Neural progenitor cell (in vitro differentiated cells): ENCODE results near the gene EFNA2. TPM values are rescaled to one million over a fixed set of nuclear protein-coding genes. Genes with fewer than 3 reads are reported as not detected.

ENCODE experiments used
- DNase-seq: peaks from one replicate; pipeline ENCODE4 v3.0.0-alpha.2; 2016; ENCODE audit warnings: low spot score
- H2AFZ ChIP-seq: fragments of 200-600 bp; sonication (generic); replicated peaks from 2 replicates; pipeline ENCODE4 v1.6.1; 2016; ENCODE audit warnings: antibody characterized with exemption
- H3F3A ChIP-seq: fragments of 200-600 bp; sonication (generic); 2 replicates; pipeline ENCODE4 v1.6.1; 2016; ENCODE audit warnings: antibody characterized with exemption, low read depth
- H3K27ac ChIP-seq: fragments of 200-600 bp; sonication (generic); 2 replicates; pipeline ENCODE4 v1.5.1; 2016; ENCODE audit warnings: mild to moderate bottlenecking
- H3K27me3 ChIP-seq: fragments of 200-600 bp; sonication (generic); 2 replicates; pipeline ENCODE4 v1.6.1; 2016; ENCODE audit warnings: mild to moderate bottlenecking, moderate library complexity
- H3K36me3 ChIP-seq: fragments of 200-600 bp; sonication (generic); 2 replicates; pipeline ENCODE4 v1.5.1; 2016
- H3K4me1 ChIP-seq: fragments of 200-600 bp; sonication (generic); 2 replicates; pipeline ENCODE4 v1.6.1; 2016; ENCODE audit warnings: mixed run types
- H3K4me2 ChIP-seq: fragments of 200-600 bp; sonication (generic); 2 replicates; pipeline ENCODE4 v1.6.1; 2016
- H3K4me3 ChIP-seq: fragments of 200-600 bp; sonication (generic); 2 replicates; pipeline ENCODE4 v1.5.1; 2016
- H3K79me2 ChIP-seq: fragments of 200-600 bp; sonication (generic); 2 replicates; pipeline ENCODE4 v1.6.1; 2016; ENCODE audit warnings: low read depth
- H3K9ac ChIP-seq: fragments of 200-600 bp; sonication (generic); 2 replicates; pipeline ENCODE4 v1.6.1; 2016
- H3K9me3 ChIP-seq: fragments of 200-600 bp; sonication (generic); 2 replicates; pipeline ENCODE4 v1.5.1; 2016; ENCODE audit warnings: low read depth
- H4K20me1 ChIP-seq: fragments of 200-600 bp; sonication (generic); 2 replicates; pipeline ENCODE4 v1.6.1; 2016; ENCODE audit warnings: low read depth
- H3K27ac Mint-ChIP-seq: 3 replicates; pipeline ENCODE4 v1.8.0; 2021; ENCODE audit warnings: mixed read lengths
- H3K27me3 Mint-ChIP-seq: 2 replicates; pipeline ENCODE4 v1.8.0; 2022; ENCODE audit warnings: low read depth, mild to moderate bottlenecking, inconsistent platforms, moderate library complexity, mixed read lengths; ENCODE audit not compliant: insufficient read depth
- H3K36me3 Mint-ChIP-seq: 3 replicates; pipeline ENCODE4 v1.8.0; 2021; ENCODE audit warnings: mixed read lengths
- H3K4me1 Mint-ChIP-seq: 3 replicates; pipeline ENCODE4 v1.8.0; 2021; ENCODE audit warnings: mixed read lengths
- H3K4me3 Mint-ChIP-seq: 3 replicates; pipeline ENCODE4 v1.8.0; 2021; ENCODE audit warnings: mild to moderate bottlenecking, moderate library complexity, mixed read lengths
- H3K9me3 Mint-ChIP-seq: 3 replicates; pipeline ENCODE4 v1.8.0; 2020; ENCODE audit warnings: mixed read lengths
- EZH2 ChIP-seq: fragments of 200-600 bp; sonication (generic); IDR thresholded peaks from 2 replicates; pipeline ENCODE4 v1.6.1; 2017; ENCODE audit warnings: antibody characterized with exemption, mild to moderate bottlenecking, moderate library complexity
- EZH2phosphoT487 ChIP-seq: fragments of 200-600 bp; sonication (generic); IDR thresholded peaks from 2 replicates; pipeline ENCODE4 v1.6.1; 2017; ENCODE audit warnings: antibody characterized with exemption
- total RNA-seq: library from RNA; depleted of rRNA; stranded (reverse); fragments of >200 nt; gene quantifications from 2 replicates; pipeline ENCODE4 v1.2.3, GENCODE V29; 2015; ENCODE audit warnings: low replicate concordance
- TF ChIP-seq, protein P1 (sequence below): fragments of 200-600 bp; sonication (generic); IDR thresholded peaks from 2 replicates; pipeline ENCODE4 v1.5.1; 2017; ENCODE audit warnings: antibody characterized with exemption, mild to moderate bottlenecking

Gene EFNA2
- total RNA-seq, 1 donor from 2014 or later, result 13.2 TPM

DNA sequence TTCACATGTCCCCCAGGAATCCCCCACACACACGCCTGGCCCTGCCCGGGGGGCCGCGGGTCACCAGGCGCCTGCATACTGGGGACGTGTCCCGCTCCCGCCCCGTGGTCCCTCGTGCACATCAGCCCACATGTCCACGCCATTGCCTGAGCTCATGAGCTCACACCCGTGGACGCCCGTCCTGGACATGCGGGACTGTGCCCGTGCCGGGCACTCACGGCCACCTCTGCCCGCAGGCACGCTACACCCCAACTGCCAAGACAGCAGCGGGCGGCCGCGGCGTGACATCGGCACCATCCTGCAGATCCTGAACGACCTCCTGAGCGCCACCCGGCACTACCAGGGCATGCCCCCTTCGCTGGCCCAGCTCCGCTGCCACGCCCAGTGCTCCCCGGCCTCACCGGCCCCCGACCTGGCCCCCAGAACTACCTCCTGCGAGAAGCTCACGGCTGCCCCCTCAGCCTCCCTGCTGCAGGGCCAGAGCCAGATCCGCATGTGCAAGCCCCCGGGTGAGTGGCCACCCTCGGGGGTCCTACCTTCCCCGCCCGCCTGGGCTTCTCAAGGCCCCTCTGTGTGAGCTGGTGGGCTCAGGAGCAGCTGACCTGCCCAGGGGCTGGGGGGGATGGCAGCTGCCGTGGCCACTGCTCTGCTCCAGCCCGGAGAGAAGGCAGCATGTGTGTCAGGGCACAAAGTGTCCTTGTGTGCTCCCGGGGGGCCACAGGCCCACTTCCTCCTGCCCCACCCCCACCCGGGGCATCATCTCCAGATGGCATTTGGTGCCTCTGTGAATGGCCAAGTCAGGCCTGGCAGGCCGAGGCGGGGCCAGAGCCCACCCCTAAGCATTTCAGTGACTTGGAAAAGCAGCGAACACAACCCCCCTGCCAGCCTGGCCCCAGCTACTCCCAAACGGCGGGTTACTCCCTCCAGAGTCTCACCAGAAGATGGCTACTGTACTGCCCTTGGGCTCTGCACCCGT lies 30.2 kb upstream of the EFNA2 start:
- peaks cover 11% of the 10 kb centered on the region for H3K36me3 Mint-ChIP-seq
- Histone ChIP-seq H3K4me1 (peaks cover 38% of the 10 kb centered on the region), H3K9me3 (no peaks in the 10 kb centered on the region), H3K4me3 (no peak overlapping the region), H3F3A (peaks cover 83% of the 10 kb centered on the region), H3K79me2 (peaks cover 74% of the 10 kb centered on the region), H4K20me1 (peaks cover 97% of the 10 kb centered on the region), H3K4me2 (no peak overlapping the region), H3K27ac (peak overlapping the region; percentile 46), H3K36me3 (no peaks in the 10 kb centered on the region), H2AFZ (no peak overlapping the region), H3K9ac (no peak overlapping the region), H3K27me3 (no peaks in the 10 kb centered on the region)
- DNase-seq, result no peak
- H3K27me3 Mint-ChIP-seq, result peaks cover 12% of the 10 kb centered on the region
- TF ChIP-seq, protein P1, sequence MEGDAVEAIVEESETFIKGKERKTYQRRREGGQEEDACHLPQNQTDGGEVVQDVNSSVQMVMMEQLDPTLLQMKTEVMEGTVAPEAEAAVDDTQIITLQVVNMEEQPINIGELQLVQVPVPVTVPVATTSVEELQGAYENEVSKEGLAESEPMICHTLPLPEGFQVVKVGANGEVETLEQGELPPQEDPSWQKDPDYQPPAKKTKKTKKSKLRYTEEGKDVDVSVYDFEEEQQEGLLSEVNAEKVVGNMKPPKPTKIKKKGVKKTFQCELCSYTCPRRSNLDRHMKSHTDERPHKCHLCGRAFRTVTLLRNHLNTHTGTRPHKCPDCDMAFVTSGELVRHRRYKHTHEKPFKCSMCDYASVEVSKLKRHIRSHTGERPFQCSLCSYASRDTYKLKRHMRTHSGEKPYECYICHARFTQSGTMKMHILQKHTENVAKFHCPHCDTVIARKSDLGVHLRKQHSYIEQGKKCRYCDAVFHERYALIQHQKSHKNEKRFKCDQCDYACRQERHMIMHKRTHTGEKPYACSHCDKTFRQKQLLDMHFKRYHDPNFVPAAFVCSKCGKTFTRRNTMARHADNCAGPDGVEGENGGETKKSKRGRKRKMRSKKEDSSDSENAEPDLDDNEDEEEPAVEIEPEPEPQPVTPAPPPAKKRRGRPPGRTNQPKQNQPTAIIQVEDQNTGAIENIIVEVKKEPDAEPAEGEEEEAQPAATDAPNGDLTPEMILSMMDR, result no peak
- no peak for TF ChIP-seq EZH2
- no peak for TF ChIP-seq EZH2phosphoT487
- H3K27ac Mint-ChIP-seq, result no peak overlapping the region
- no peaks in the 10 kb centered on the region for H3K9me3 Mint-ChIP-seq
- H3K4me3 Mint-ChIP-seq, result no peak overlapping the region
- peaks cover 32% of the 10 kb centered on the region for H3K4me1 Mint-ChIP-seq

DNA sequence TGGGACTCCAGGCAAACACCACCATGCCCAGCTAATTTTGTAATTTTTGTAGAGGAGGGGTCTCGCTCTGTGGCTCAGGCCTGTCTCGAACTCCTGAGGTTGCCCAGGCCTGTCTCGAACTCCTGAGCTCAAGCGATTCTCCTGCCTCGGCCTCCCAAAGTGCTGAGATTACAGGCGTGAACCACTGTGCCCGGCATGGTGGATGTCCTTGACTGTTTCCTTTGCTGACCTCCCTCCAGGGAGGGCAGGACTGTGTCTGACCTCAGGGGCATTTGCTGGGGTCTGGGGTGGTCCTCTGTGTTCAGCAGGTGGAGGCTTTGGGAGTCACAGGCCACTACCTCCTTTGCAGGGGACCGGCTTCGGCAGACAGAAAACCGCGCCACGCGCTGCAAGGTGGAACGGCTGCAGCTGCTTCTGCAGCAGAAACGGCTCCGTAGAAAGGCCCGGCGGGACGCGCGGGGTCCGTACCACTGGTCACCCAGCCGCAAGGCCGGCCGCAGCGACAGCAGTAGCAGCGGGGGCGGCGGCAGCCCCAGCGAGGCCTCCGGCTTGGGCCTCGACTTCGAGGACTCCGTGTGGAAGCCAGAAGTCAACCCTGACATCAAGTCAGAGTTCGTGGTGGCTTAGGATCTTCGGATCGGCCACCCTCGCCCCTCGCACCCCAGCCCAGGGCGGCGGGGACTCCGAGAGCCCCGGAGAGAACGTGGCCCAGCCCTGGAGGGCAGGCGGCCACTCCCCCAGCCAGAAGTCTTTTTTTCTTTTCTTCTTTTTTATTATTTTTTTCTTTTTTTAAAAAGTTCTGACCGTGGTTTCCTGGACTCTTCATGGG lies 28.8 kb upstream of the EFNA2 start:
- Histone ChIP-seq H3K9ac (no peak overlapping the region), H3K4me3 (no peak overlapping the region), H2AFZ (no peak overlapping the region), H3F3A (peaks cover 85% of the 10 kb centered on the region), H4K20me1 (peaks cover 87% of the 10 kb centered on the region), H3K4me1 (peaks cover 43% of the 10 kb centered on the region), H3K4me2 (no peak overlapping the region), H3K79me2 (peaks cover 63% of the 10 kb centered on the region), H3K36me3 (no peaks in the 10 kb centered on the region), H3K27me3 (no peaks in the 10 kb centered on the region), H3K27ac (peak overlapping the region; percentile 72), H3K9me3 (no peaks in the 10 kb centered on the region)
- H3K27me3 Mint-ChIP-seq, result peaks cover 12% of the 10 kb centered on the region
- H3K4me1 Mint-ChIP-seq, result peaks cover 39% of the 10 kb centered on the region
- no peak for DNase-seq
- H3K27ac Mint-ChIP-seq, result no peak overlapping the region
- H3K36me3 Mint-ChIP-seq, result peaks cover 11% of the 10 kb centered on the region
- TF ChIP-seq EZH2phosphoT487 (no peak), EZH2 (no peak)
- TF ChIP-seq, protein P1, result no peak
- no peaks in the 10 kb centered on the region for H3K9me3 Mint-ChIP-seq
- H3K4me3 Mint-ChIP-seq, result no peak overlapping the region

DNA sequence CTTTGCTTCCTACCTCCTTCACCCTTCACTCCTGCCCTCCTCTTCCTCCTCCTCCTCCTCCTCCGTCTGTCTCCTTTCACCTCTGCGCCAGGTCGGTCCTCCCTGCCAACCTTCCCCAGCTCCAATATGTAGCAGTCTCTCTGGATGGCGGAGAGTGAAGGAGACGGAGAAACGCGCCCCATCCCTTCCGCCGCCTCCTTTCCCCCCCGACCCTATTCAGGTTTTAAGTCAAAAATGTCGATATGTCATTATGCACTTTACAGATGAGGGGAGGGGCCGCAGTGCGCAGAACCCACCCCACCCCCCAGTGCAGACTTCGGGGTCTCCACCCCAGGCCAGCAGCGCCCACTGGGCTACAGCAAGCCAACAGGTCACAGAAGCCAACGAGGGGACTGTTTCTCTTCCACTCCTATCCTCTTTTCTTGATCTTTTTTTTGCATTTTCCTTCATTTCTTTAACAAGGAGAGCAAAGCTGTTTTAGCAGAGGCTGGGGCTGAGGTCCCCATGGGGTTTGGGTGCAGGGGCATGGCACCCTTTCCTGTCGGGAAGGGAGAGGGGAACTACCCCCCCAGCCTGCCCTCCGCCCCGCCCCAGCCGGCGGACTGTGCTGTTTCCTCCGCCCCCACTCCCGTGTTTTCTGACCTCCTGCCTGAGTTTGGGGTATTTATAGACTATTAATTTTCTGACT lies 28.1 kb upstream of the EFNA2 start:
- H3K27ac ChIP-seq, result peak overlapping the region; percentile 85
- TF ChIP-seq, protein P1, result no peak
- TF ChIP-seq EZH2 (no peak), EZH2phosphoT487 (no peak)
- no peaks in the 10 kb centered on the region for H3K9me3 Mint-ChIP-seq
- H3K4me3 ChIP-seq, result no peak overlapping the region
- H3K79me2 ChIP-seq, result peaks cover 61% of the 10 kb centered on the region
- no peaks in the 10 kb centered on the region for H3K27me3 ChIP-seq
- peaks cover 43% of the 10 kb centered on the region for H3K4me1 Mint-ChIP-seq
- H3K4me3 Mint-ChIP-seq, result peak overlapping the region; percentile 63
- no peaks in the 10 kb centered on the region for H3K9me3 ChIP-seq
- H4K20me1 ChIP-seq, result peaks cover 79% of the 10 kb centered on the region
- H3K36me3 ChIP-seq, result no peaks in the 10 kb centered on the region
- no peak overlapping the region for H3K27ac Mint-ChIP-seq
- H3F3A ChIP-seq, result peaks cover 87% of the 10 kb centered on the region
- H3K4me2 ChIP-seq, result no peak overlapping the region
- peaks cover 12% of the 10 kb centered on the region for H3K27me3 Mint-ChIP-seq
- H3K4me1 ChIP-seq, result peaks cover 43% of the 10 kb centered on the region
- H3K36me3 Mint-ChIP-seq, result peaks cover 11% of the 10 kb centered on the region
- H3K9ac ChIP-seq, result no peak overlapping the region
- no peak for DNase-seq
- H2AFZ ChIP-seq, result no peak overlapping the region
